GM23338 (cell line): ENCODE results near the gene STARD13. TPM values are rescaled to one million over a fixed set of nuclear protein-coding genes. Genes with fewer than 3 reads are reported as not detected.

ENCODE experiments used
- ATAC-seq: fragments of 200-7000 bp; cut with Tn5 transposase; 3 replicates; pipeline ENCODE4 v1.9.1; 2020
- DNase-seq: peaks from one replicate; pipeline ENCODE4 v3.0.0-alpha.2; 2015; ENCODE audit warnings: low spot score
- H2AFZ ChIP-seq: fragments of 200-600 bp; sonication (generic); 2 replicates; pipeline ENCODE4 v1.8.0; 2016; ENCODE audit warnings: antibody characterized with exemption, mild to moderate bottlenecking, moderate library complexity
- H3F3A ChIP-seq: fragments of 200-600 bp; sonication (generic); replicated peaks from 2 replicates; pipeline ENCODE4 v1.8.0; 2017; ENCODE audit warnings: antibody characterized with exemption, mixed run types, low read depth
- H3K27ac ChIP-seq: fragments of 200-600 bp; sonication (generic); 2 replicates; pipeline ENCODE4 v1.6.1; 2016; ENCODE audit warnings: low read depth
- H3K27me3 ChIP-seq: fragments of 200-600 bp; sonication (generic); 2 replicates; pipeline ENCODE4 v1.8.0; 2016; ENCODE audit warnings: mild to moderate bottlenecking, mixed run types, moderate library complexity; ENCODE audit not compliant: insufficient read depth
- H3K36me3 ChIP-seq: fragments of 200-600 bp; sonication (generic); 2 replicates; pipeline ENCODE4 v1.8.0; 2016; ENCODE audit warnings: mild to moderate bottlenecking; ENCODE audit not compliant: insufficient read depth
- H3K4me1 ChIP-seq: fragments of 200-600 bp; sonication (generic); 2 replicates; pipeline ENCODE4 v1.8.0; 2016; ENCODE audit warnings: mild to moderate bottlenecking, moderate library complexity; ENCODE audit not compliant: insufficient read depth
- H3K4me2 ChIP-seq: fragments of 200-600 bp; sonication (generic); 2 replicates; pipeline ENCODE4 v1.7.1; 2017; ENCODE audit warnings: mixed run types
- H3K4me3 ChIP-seq: fragments of 200-600 bp; sonication (generic); 2 replicates; pipeline ENCODE4 v1.6.1; 2016; ENCODE audit warnings: mixed run types
- H3K79me2 ChIP-seq: fragments of 200-600 bp; sonication (generic); replicated peaks from 2 replicates; pipeline ENCODE4 v1.8.0; 2017; ENCODE audit warnings: mild to moderate bottlenecking; ENCODE audit not compliant: insufficient read depth
- H3K9me2 ChIP-seq: fragments of 200-600 bp; sonication (generic); 2 replicates; pipeline ENCODE4 v1.8.0; 2017; ENCODE audit not compliant: insufficient read depth
- H4K20me1 ChIP-seq: fragments of 200-600 bp; sonication (generic); replicated peaks from 2 replicates; pipeline ENCODE4 v1.8.0; 2017; ENCODE audit warnings: mild to moderate bottlenecking; ENCODE audit not compliant: insufficient read depth
- H3K27ac Mint-ChIP-seq: 2 replicates; pipeline ENCODE4 v1.8.0; 2020; ENCODE audit warnings: inconsistent platforms, mild to moderate bottlenecking, moderate library complexity, mixed read lengths
- H3K27me3 Mint-ChIP-seq: 3 replicates; pipeline ENCODE4 v1.8.0; 2022; ENCODE audit warnings: low read depth, mild to moderate bottlenecking, moderate library complexity, mixed read lengths, inconsistent platforms; ENCODE audit not compliant: insufficient read depth, poor library complexity
- H3K36me3 Mint-ChIP-seq: 3 replicates; pipeline ENCODE4 v1.8.0; 2021; ENCODE audit warnings: low read depth, mild to moderate bottlenecking, inconsistent platforms, moderate library complexity, mixed read lengths
- H3K4me1 Mint-ChIP-seq: 3 replicates; pipeline ENCODE4 v1.8.0; 2020; ENCODE audit warnings: mild to moderate bottlenecking, inconsistent platforms, mixed read lengths
- H3K4me3 Mint-ChIP-seq: 3 replicates; pipeline ENCODE4 v1.8.0; 2021; ENCODE audit warnings: moderate library complexity, mild to moderate bottlenecking, inconsistent platforms, mixed read lengths
- H3K9me3 Mint-ChIP-seq: 3 replicates; pipeline ENCODE4 v1.8.0; 2020; ENCODE audit warnings: moderate library complexity, mild to moderate bottlenecking, inconsistent platforms, mixed read lengths
- CREB1 ChIP-seq: fragments of 250-450 bp; sonication (Bioruptor Pico); IDR thresholded peaks from 2 replicates; pipeline ENCODE4 v1.5.0; 2020; ENCODE audit warnings: low read depth, mild to moderate bottlenecking, moderate library complexity
- CTCF ChIP-seq, 2 experiments: fragments of 200-600 bp in 1 of 2; sonication (generic) in 1 of 2; conservative IDR thresholded peaks; 2 replicates each; pipeline versions ENCODE4 v1.5.1 to v1.6.1; 2016 to 2017; ENCODE audit warnings: antibody characterized with exemption in 2 of 2, low read depth in 2 of 2, mild to moderate bottlenecking in 2 of 2, moderate library complexity in 1 of 2
- ETS1 ChIP-seq: IDR thresholded peaks from 2 replicates; pipeline ENCODE4 v1.6.1; 2016; ENCODE audit warnings: antibody characterized with exemption
- EZH2 ChIP-seq: fragments of 200-600 bp; sonication (generic); IDR thresholded peaks from one replicate; pipeline ENCODE4 v1.8.0; 2017; ENCODE audit warnings: antibody characterized with exemption, mild to moderate bottlenecking, low read depth; ENCODE audit not compliant: unreplicated experiment
- EZH2phosphoT487 ChIP-seq: fragments of 200-600 bp; sonication (generic); IDR thresholded peaks from one replicate; pipeline ENCODE4 v1.8.1; 2018; ENCODE audit warnings: antibody characterized with exemption; ENCODE audit not compliant: unreplicated experiment
- JUNB ChIP-seq: IDR thresholded peaks from one replicate; pipeline ENCODE4 v1.6.1; 2016; ENCODE audit warnings: antibody characterized with exemption; ENCODE audit not compliant: unreplicated experiment
- POLR2AphosphoS5 ChIP-seq: IDR thresholded peaks from 2 replicates; pipeline ENCODE4 v1.6.1; 2016; ENCODE audit warnings: antibody characterized with exemption, low read depth
- STAT1 ChIP-seq: IDR thresholded peaks from one replicate; pipeline ENCODE4 v1.6.1; 2016; ENCODE audit warnings: antibody characterized with exemption; ENCODE audit not compliant: unreplicated experiment
- ZNF114 ChIP-seq: fragments of 250-450 bp; sonication (Bioruptor Pico); IDR thresholded peaks from 2 replicates; pipeline ENCODE4 v1.5.0; 2020; ENCODE audit warnings: mild to moderate bottlenecking, moderate library complexity
- ZNF331 ChIP-seq: fragments of 250-450 bp; sonication (Bioruptor Pico); IDR thresholded peaks from 2 replicates; pipeline ENCODE4 v1.5.0; 2020; ENCODE audit warnings: low read depth, mild to moderate bottlenecking, moderate library complexity
- ZNF462 ChIP-seq: fragments of 250-450 bp; sonication (Bioruptor Pico); IDR thresholded peaks from 2 replicates; pipeline ENCODE4 v1.5.0; 2020; ENCODE audit warnings: mild to moderate bottlenecking, moderate library complexity
- polyA plus RNA-seq: library from polyadenylated mRNA; unstranded; fragments of >200 nt; fragmentation: Nextera tagmentation; extraction: Ambion mirVana; gene quantifications from 2 replicates; pipeline ENCODE4 v1.2.1, GENCODE V29; 2016
- total RNA-seq: library from RNA; depleted of rRNA; stranded (reverse); fragments of >200 nt; shearing (Covaris generic); gene quantifications from 2 replicates; pipeline ENCODE4 v1.2.3, GENCODE V29; 2014

The STARD13 gene
- total and polyA plus RNA-seq, 2 experiments from 2014 or later = 3.2 to 5.2 TPM

GRCh38 chr13:33256148-33256840, 29.3 kb downstream of the STARD13 start (continued):
- TF ChIP-seq EZH2phosphoT487 (no peak), ZNF331 (CRISPR knock-in tag) (no peak), STAT1 (no peak), ETS1 (no peak)

GRCh38 chr13:33252135-33252534, 33.4 kb downstream of the STARD13 start:
- no peaks in the 10 kb centered on the region for H4K20me1 ChIP-seq
- H3K4me2 ChIP-seq = no peak overlapping the region
- H3K4me3 ChIP-seq = no peak overlapping the region
- no peaks in the 10 kb centered on the region for H3K36me3 Mint-ChIP-seq
- peaks cover 13% of the 10 kb centered on the region for H3K4me1 Mint-ChIP-seq
- H3K27ac Mint-ChIP-seq = no peak overlapping the region
- H3K9me3 Mint-ChIP-seq = peaks cover 3% of the 10 kb centered on the region; the same call in 1 of the 3 replicates
- 0 out of 2 replicates have a peak, but pooled peaks cover 6% of the 10 kb centered on the region for H3K4me1 ChIP-seq
- no peaks in the 10 kb centered on the region for H3K79me2 ChIP-seq
- ATAC-seq (no peak), DNase-seq (no peak)
- no peaks in the 10 kb centered on the region for H3F3A ChIP-seq
- peaks cover 4% of the 10 kb centered on the region; the same call in 1 of the 2 replicates for H3K9me2 ChIP-seq
- H3K27me3 ChIP-seq = no peaks in the 10 kb centered on the region
- H3K4me3 Mint-ChIP-seq = no peak overlapping the region
- H3K36me3 ChIP-seq = no peaks in the 10 kb centered on the region
- H3K27ac ChIP-seq = no peak overlapping the region
- no peak overlapping the region for H2AFZ ChIP-seq
- peaks cover 9% of the 10 kb centered on the region for H3K27me3 Mint-ChIP-seq
- TF ChIP-seq ZNF114 (no peak), STAT1 (no peak), CREB1 (no peak), CTCF (conservative IDR thresholded peaks at IDR 0.05; ENCODE audit: low read depth in 2 of 2) (no peak), EZH2phosphoT487 (no peak), ZNF331 (CRISPR knock-in tag) (no peak), POLR2AphosphoS5 (no peak), JUNB (no peak), EZH2 (no peak), ETS1 (no peak), ZNF462 (no peak)
